Fibroblast of mammary gland (primary cell): ENCODE measurements around the gene KDSR.
A peak's percentile ranks its signal among the peaks of the same experiment; 100 is the strongest.

Source experiments
- DNase-seq: peaks from one replicate; pipeline ENCODE4 v3.0.0-alpha.2; 2010; ENCODE audit warnings: low read depth
- H3K4me3 ChIP-seq: 2 replicates; pipeline ENCODE4 v1.5.1; 2011; ENCODE audit warnings: low read depth, mild to moderate bottlenecking, low read length, moderate library complexity; ENCODE audit not compliant: control insufficient read depth
- TF ChIP-seq, protein P1 (sequence below): conservative IDR thresholded peaks from 2 replicates; pipeline ENCODE4 v1.5.1; 2011; ENCODE audit warnings: low read depth, low read length, inconsistent platforms; ENCODE audit not compliant: control insufficient read depth, insufficient read depth

Gene KDSR

DNA sequence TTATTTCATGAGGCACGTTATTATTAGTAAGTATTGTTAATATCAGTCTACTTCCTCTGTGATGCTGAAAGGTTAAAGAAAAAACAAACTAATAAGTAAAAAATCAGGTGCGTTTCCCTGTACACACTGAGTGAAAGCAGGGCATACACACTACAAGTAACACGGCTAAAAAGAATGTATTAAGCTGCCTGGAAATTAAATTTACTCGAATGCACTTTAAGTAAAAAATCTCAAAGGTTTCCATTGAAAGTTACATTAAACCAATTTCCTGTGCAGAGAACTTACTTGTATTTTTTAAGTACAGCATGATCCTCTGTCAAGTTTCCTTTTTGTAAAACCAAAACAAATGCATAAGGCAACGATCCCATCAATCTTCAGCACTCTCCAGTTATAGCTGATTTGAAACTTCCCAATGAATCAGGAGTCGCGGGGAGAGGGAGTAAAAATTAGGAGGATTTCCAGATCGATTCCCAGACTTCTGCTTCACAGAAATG is 48.1 kb downstream of the KDSR start:
- peak overlapping the region; percentile 79 for H3K4me3 ChIP-seq
- DNase-seq, result no peak
- TF ChIP-seq, protein P1, sequence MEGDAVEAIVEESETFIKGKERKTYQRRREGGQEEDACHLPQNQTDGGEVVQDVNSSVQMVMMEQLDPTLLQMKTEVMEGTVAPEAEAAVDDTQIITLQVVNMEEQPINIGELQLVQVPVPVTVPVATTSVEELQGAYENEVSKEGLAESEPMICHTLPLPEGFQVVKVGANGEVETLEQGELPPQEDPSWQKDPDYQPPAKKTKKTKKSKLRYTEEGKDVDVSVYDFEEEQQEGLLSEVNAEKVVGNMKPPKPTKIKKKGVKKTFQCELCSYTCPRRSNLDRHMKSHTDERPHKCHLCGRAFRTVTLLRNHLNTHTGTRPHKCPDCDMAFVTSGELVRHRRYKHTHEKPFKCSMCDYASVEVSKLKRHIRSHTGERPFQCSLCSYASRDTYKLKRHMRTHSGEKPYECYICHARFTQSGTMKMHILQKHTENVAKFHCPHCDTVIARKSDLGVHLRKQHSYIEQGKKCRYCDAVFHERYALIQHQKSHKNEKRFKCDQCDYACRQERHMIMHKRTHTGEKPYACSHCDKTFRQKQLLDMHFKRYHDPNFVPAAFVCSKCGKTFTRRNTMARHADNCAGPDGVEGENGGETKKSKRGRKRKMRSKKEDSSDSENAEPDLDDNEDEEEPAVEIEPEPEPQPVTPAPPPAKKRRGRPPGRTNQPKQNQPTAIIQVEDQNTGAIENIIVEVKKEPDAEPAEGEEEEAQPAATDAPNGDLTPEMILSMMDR, result no peak

DNA sequence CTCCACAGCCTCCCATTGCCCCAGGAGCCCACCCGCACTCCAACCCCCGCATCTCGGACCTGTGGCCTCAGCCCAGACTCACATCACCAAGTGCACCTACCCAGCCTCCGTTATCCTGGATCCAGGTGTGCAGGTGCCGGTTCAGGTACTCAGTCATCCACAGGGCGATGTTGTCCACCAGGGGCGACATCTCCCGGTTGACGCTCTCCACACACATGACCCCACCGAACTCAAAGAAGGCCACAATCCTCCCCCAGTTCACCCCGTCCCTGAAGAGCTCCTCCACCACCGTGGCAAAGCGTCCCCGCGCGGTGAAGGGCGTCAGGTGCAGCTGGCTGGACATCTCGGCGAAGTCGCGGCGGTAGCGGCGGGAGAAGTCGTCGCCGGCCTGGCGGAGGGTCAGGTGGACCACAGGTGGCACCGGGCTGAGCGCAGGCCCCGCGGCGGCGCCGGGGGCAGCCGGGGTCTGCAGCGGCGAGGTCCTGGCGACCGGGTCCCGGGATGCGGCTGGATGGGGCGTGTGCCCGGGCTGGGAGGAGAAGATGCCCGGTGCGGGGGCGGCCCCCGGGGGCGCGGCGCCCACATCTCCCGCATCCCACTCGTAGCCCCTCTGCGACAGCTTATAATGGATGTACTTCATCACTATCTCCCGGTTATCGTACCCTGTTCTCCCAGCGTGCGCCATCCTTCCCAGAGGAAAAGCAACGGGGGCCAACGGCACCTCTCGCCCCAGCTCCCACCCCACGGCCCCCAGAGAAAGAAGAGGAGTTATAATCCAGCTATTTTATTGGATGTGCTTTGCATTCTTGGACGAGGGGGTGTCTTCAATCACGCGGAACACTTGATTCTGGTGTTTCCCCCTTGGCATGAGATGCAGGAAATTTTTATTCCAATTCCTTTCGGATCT is 48.8 kb downstream of the KDSR start:
- peak overlapping the region; percentile 79 for H3K4me3 ChIP-seq

DNA sequence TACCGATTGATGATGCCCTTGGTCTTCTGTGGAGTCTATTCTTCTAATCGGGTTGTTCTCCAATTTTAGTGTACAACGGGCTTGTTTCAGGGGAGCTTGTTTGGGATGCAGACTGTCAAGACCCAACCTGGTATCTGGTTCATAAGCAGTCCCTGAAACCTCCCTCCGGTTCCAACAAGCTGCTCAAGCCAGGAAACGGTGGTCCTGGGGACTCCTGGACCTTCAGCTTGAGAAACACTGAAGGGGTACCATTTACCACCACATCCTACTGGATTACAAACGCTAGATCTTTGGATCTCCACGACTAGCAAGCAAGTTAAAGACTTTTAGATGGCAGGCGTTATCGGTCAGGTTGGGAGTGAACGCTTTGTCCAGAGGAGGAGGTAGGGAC is 49.5 kb downstream of the KDSR start:
- H3K4me3 ChIP-seq, result peak overlapping the region; percentile 36
- TF ChIP-seq, protein P1, result no peak
- DNase-seq, result no peak

More for the DNA sequence above, 48.8 kb downstream of the KDSR start:
- TF ChIP-seq, protein P1, result peak; percentile 43
- DNase-seq, result no peak

DNA sequence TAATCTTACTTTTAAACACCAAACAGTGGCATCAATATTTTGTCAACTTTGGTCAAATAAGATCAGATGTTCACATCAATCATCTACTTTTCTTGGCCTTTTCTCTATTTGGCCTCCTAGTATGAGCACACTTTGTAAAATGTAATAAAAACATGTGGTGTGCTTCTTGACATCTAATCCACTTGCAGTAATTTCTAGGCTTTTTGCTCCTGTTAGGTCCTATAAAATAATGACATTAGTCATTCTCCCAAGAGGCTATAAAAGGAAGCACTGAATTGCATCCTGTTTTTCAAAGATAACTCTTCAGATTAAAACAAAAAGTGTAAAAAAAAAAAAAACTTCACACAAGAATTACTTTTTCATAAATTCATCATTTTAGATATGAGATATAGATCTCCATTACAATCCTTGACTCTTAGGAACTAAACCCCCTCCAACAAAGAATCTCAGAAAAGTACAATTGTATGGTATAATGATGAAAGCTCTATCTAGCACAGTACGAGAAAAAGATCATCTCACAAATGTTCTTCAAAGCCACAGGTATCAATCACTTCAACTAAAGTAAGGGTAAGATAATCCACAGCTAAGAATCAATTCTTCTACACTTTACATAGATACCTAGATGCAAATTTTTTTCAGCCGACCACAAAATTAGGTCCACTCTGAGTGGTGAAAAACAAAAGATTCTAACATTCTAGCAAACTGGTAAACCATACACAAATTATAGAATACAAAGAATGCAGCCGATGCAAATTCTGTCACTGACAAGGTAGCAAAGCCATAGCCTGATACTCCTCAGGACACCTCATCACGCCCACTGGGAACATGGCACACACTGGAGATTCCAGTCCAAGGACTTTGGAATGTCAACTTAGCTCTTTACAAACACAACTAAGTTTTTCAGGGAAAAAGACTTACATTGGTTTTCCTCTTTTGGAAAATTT is 50.1 kb downstream of the KDSR start:
- no peak for DNase-seq
- no peak overlapping the region for H3K4me3 ChIP-seq

DNA sequence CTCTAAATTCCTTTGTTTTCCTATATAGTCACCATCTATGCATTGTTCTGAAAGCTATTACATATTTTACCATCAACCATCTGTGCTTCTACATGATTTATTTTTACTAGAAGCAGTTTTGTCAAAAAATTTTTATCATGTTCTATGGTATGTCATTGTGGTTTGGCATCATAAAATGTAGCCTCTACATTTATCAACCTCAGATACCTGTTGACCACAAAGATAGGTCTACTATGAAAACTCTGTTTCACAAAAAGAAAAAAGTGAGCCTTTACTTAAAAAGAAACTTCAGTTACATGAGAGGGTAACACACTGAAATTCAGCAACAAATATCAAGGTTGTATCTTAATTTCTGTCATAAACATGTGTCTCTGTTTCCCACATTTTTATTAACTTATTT is 51.1 kb downstream of the KDSR start:
- no peak for DNase-seq
- no peak overlapping the region for H3K4me3 ChIP-seq
- TF ChIP-seq, protein P1, result no peak

More for the DNA sequence above, 50.1 kb downstream of the KDSR start:
- TF ChIP-seq, protein P1, result no peak

DNA sequence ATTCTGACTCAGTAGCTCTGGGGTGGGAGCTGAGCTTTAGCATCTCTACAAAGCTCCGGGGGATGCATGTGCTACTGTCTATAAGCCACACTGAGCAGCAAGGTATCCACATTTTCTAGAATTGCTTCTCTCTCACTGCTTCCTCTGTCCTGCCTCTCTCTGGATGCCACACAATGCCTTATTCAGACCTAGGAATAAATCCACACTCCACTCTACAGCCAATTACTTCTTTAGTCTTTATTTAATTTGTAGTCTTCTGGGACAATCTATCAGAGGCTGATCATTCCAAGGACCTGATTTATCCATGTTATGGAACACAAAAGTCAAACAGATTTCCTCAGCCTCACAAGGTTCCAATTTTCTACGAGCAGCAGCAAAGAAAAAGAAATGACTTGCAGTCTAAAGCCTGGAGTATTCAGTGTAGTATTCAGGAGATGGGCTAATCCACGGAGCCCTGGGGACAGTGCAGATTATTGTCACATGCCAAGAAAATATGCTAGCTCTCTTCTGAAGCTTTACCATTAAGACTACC is 51.8 kb downstream of the KDSR start:
- no peak overlapping the region for H3K4me3 ChIP-seq
- TF ChIP-seq, protein P1, result no peak
- no peak for DNase-seq
